Neural cell (in vitro differentiated cells): Measurements from ENCODE around the gene SCLY. TPM values are rescaled to one million over a fixed set of nuclear protein-coding genes. Genes with fewer than 3 reads are reported as not detected.

Source experiments
- H2AFZ ChIP-seq: fragments of 200-600, 300-800 bp; sonication (generic), shearing (Covaris generic); 2 replicates; pipeline ENCODE4 v1.6.0; 2014; ENCODE audit warnings: low read depth, mild to moderate bottlenecking, antibody characterized with exemption, low read length, moderate library complexity
- H3F3A ChIP-seq: fragments of 200-600 bp; shearing (Covaris generic); 2 replicates; pipeline ENCODE4 v1.6.1; 2016; ENCODE audit warnings: mild to moderate bottlenecking, moderate library complexity, mixed read lengths, antibody characterized with exemption, low read length; ENCODE audit not compliant: insufficient read depth, poor library complexity, severe bottlenecking
- H3K27ac ChIP-seq: fragments of 200-600, 300-800 bp; sonication (generic), shearing (Covaris generic); 2 replicates; pipeline ENCODE4 v1.5.1; 2014; ENCODE audit warnings: mild to moderate bottlenecking, low read length, moderate library complexity
- H3K27me3 ChIP-seq: fragments of 300-800, 200-600 bp; sonication (generic), shearing (Covaris generic); 2 replicates; pipeline ENCODE4 v1.6.0; 2014; ENCODE audit warnings: mild to moderate bottlenecking, low read depth, low read length, moderate library complexity; ENCODE audit not compliant: insufficient read depth
- H3K36me3 ChIP-seq: fragments of 300-800, 200-600 bp; sonication (generic), shearing (Covaris generic); 2 replicates; pipeline ENCODE4 v1.5.1; 2014; ENCODE audit warnings: mild to moderate bottlenecking, antibody characterized with exemption, low read length, moderate library complexity; ENCODE audit not compliant: insufficient read depth
- H3K4me2 ChIP-seq: fragments of 300-800, 200-600 bp; sonication (generic), shearing (Covaris generic); 2 replicates; pipeline ENCODE4 v1.6.0; 2014; ENCODE audit warnings: mild to moderate bottlenecking, low read length
- H3K4me3 ChIP-seq: fragments of 300-800, 200-600 bp; sonication (generic), shearing (Covaris generic); 2 replicates; pipeline ENCODE4 v1.5.1; 2014; ENCODE audit warnings: mild to moderate bottlenecking, low read length, moderate library complexity
- H3K79me2 ChIP-seq: fragments of 200-600 bp; shearing (Covaris generic); replicated peaks from 2 replicates; pipeline ENCODE4 v1.6.0; 2014; ENCODE audit warnings: mild to moderate bottlenecking, low read length, moderate library complexity; ENCODE audit not compliant: insufficient read depth
- H3K9ac ChIP-seq: fragments of 300-800, 200-600 bp; sonication (generic), shearing (Covaris generic); 2 replicates; pipeline ENCODE4 v1.6.1; 2016; ENCODE audit warnings: mild to moderate bottlenecking, low read length, mixed read lengths
- H3K9me2 ChIP-seq: fragments of 200-600 bp; shearing (Covaris generic); 2 replicates; pipeline ENCODE4 v1.6.1; 2016; ENCODE audit warnings: mild to moderate bottlenecking, low read length, mixed read lengths; ENCODE audit not compliant: insufficient read depth
- H3K9me3 ChIP-seq: fragments of 200-600, 300-800 bp; sonication (generic), shearing (Covaris generic); 2 replicates; pipeline ENCODE4 v1.6.1; 2016; ENCODE audit warnings: mild to moderate bottlenecking, mixed run types, low read length, moderate library complexity, mixed read lengths
- H4K20me1 ChIP-seq: fragments of 200-600 bp; shearing (Covaris generic); 2 replicates; pipeline ENCODE4 v1.6.1; 2016; ENCODE audit warnings: mild to moderate bottlenecking, mixed run types; ENCODE audit not compliant: insufficient read depth
- CTCF ChIP-seq: fragments of 450-650 bp; IDR thresholded peaks from 2 replicates; pipeline ENCODE4 v1.5.1; 2014; ENCODE audit warnings: antibody characterized with exemption, mild to moderate bottlenecking, moderate library complexity; ENCODE audit not compliant: poor library complexity, severe bottlenecking
- EP300 ChIP-seq: fragments of 450-650 bp; conservative IDR thresholded peaks from 2 replicates; pipeline ENCODE4 v1.6.1; 2014; ENCODE audit warnings: antibody characterized with exemption, mild to moderate bottlenecking, moderate library complexity; ENCODE audit not compliant: poor library complexity, severe bottlenecking
- EZH2 ChIP-seq: fragments of 200-600, 300-800 bp; shearing (Covaris generic), sonication (generic); IDR thresholded peaks from 2 replicates; pipeline ENCODE4 v1.6.1; 2014; ENCODE audit warnings: antibody characterized with exemption, low read length, borderline replicate concordance, mild to moderate bottlenecking; ENCODE audit not compliant: insufficient read depth, poor library complexity, severe bottlenecking
- MXI1 ChIP-seq: fragments of 450-650 bp; conservative IDR thresholded peaks from 2 replicates; pipeline ENCODE4 v1.6.1; 2014; ENCODE audit warnings: antibody characterized with exemption, mild to moderate bottlenecking; ENCODE audit not compliant: poor library complexity, severe bottlenecking
- POLR2AphosphoS5 ChIP-seq: IDR thresholded peaks from 2 replicates; pipeline ENCODE4 v1.6.1; 2012
- RAD21 ChIP-seq: fragments of 450-650 bp; conservative IDR thresholded peaks from 2 replicates; pipeline ENCODE4 v1.6.1; 2014; ENCODE audit warnings: antibody characterized with exemption, mild to moderate bottlenecking, moderate library complexity
- SMC3 ChIP-seq: fragments of 450-650 bp; conservative IDR thresholded peaks from 2 replicates; pipeline ENCODE4 v1.6.1; 2014; ENCODE audit warnings: antibody characterized with exemption, mild to moderate bottlenecking, moderate library complexity; ENCODE audit not compliant: poor library complexity
- TAF1 ChIP-seq: IDR thresholded peaks from 2 replicates; pipeline ENCODE4 v1.6.1; 2012; ENCODE audit warnings: low read depth
- polyA plus RNA-seq: library from polyadenylated mRNA; depleted of rRNA; stranded (reverse); fragments of >200 nt; gene quantifications from 2 replicates; pipeline ENCODE4 v1.2.3, GENCODE V29; 2014
- TF ChIP-seq, protein P1 (sequence below): IDR thresholded peaks from 2 replicates; pipeline ENCODE4 v1.6.1; 2012; ENCODE audit warnings: borderline replicate concordance

SCLY gene
- polyA plus RNA-seq, 1 donor from 2014 or later = 15.9 TPM

DNA sequence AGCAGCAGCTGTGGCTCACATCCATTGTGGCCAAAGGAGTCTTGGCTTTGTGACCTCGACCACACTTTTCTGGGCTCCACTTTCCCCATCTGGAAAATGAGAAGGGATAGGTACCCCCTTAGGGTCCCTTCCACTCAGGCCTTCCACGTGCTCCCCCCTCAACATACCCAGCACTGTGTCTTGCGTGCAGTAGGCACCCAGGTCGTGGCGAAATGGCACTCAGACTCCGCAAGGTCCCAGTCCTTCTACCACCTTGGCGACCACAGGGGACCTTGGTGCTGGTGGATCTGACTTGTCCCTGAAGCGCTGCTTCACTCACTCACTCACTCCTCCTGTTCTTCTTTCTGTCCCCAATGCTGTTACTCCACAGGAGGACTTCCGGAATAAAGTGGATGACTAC is 19.9 kb upstream of the SCLY start:
- H3K9me2 ChIP-seq = no peaks in the 10 kb centered on the region
- no peaks in the 10 kb centered on the region for H3K79me2 ChIP-seq
- no peak overlapping the region for H3K4me3 ChIP-seq
- no peak overlapping the region for H3K9ac ChIP-seq
- no peak overlapping the region for H3K4me2 ChIP-seq
- H4K20me1 ChIP-seq = no peaks in the 10 kb centered on the region
- no peaks in the 10 kb centered on the region for H3F3A ChIP-seq
- no peaks in the 10 kb centered on the region for H3K27me3 ChIP-seq
- H3K9me3 ChIP-seq = no peaks in the 10 kb centered on the region
- H3K36me3 ChIP-seq = no peaks in the 10 kb centered on the region
- H2AFZ ChIP-seq = no peak overlapping the region
- H3K27ac ChIP-seq = no peak overlapping the region
- TF ChIP-seq RAD21 (no peak), TAF1 (no peak)

GRCh38 chr2:238042090-238042489 is 18.7 kb upstream of the SCLY start:
- no peaks in the 10 kb centered on the region for H3K36me3 ChIP-seq
- H3F3A ChIP-seq = no peaks in the 10 kb centered on the region
- H3K9ac ChIP-seq = no peak overlapping the region
- no peaks in the 10 kb centered on the region for H3K9me2 ChIP-seq
- no peak overlapping the region for H3K4me2 ChIP-seq
- no peaks in the 10 kb centered on the region for H3K9me3 ChIP-seq
- no peaks in the 10 kb centered on the region for H4K20me1 ChIP-seq
- no peak overlapping the region for H3K27ac ChIP-seq
- H3K27me3 ChIP-seq = no peaks in the 10 kb centered on the region
- H3K4me3 ChIP-seq = no peak overlapping the region
- no peak overlapping the region for H2AFZ ChIP-seq
- TF ChIP-seq MXI1 (no peak), EP300 (no peak), CTCF (no peak), EZH2 (no peak), RAD21 (no peak), TAF1 (no peak), SMC3 (no peak)
- TF ChIP-seq, protein P1, sequence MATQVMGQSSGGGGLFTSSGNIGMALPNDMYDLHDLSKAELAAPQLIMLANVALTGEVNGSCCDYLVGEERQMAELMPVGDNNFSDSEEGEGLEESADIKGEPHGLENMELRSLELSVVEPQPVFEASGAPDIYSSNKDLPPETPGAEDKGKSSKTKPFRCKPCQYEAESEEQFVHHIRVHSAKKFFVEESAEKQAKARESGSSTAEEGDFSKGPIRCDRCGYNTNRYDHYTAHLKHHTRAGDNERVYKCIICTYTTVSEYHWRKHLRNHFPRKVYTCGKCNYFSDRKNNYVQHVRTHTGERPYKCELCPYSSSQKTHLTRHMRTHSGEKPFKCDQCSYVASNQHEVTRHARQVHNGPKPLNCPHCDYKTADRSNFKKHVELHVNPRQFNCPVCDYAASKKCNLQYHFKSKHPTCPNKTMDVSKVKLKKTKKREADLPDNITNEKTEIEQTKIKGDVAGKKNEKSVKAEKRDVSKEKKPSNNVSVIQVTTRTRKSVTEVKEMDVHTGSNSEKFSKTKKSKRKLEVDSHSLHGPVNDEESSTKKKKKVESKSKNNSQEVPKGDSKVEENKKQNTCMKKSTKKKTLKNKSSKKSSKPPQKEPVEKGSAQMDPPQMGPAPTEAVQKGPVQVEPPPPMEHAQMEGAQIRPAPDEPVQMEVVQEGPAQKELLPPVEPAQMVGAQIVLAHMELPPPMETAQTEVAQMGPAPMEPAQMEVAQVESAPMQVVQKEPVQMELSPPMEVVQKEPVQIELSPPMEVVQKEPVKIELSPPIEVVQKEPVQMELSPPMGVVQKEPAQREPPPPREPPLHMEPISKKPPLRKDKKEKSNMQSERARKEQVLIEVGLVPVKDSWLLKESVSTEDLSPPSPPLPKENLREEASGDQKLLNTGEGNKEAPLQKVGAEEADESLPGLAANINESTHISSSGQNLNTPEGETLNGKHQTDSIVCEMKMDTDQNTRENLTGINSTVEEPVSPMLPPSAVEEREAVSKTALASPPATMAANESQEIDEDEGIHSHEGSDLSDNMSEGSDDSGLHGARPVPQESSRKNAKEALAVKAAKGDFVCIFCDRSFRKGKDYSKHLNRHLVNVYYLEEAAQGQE = no peak
- H3K79me2 ChIP-seq = no peaks in the 10 kb centered on the region

GRCh38 chr2:238042849-238043584 is 17.8 kb upstream of the SCLY start:
- H3K9me2 ChIP-seq = no peaks in the 10 kb centered on the region
- no peak overlapping the region for H3K27ac ChIP-seq
- no peak for TF ChIP-seq SMC3
- TF ChIP-seq POLR2AphosphoS5 = no peak
- TF ChIP-seq RAD21 = no peak
- no peak for TF ChIP-seq CTCF
- TF ChIP-seq EP300 = no peak
- TF ChIP-seq, protein P1 = no peak
- no peak for TF ChIP-seq MXI1
- TF ChIP-seq TAF1 = no peak
- TF ChIP-seq EZH2 = no peak
- no peaks in the 10 kb centered on the region for H3K79me2 ChIP-seq
- no peaks in the 10 kb centered on the region for H3K27me3 ChIP-seq
- H3K9me3 ChIP-seq = no peaks in the 10 kb centered on the region
- H3K4me2 ChIP-seq = no peak overlapping the region
- no peak overlapping the region for H3K4me3 ChIP-seq
- H2AFZ ChIP-seq = no peak overlapping the region
- H3F3A ChIP-seq = no peaks in the 10 kb centered on the region
- H4K20me1 ChIP-seq = no peaks in the 10 kb centered on the region
- H3K9ac ChIP-seq = no peak overlapping the region
- no peaks in the 10 kb centered on the region for H3K36me3 ChIP-seq
